ENCODE measurements around the gene WDR88. TPM values are rescaled to one million over a fixed set of nuclear protein-coding genes. Genes with fewer than 3 reads are reported as not detected.

The WDR88 gene
- total RNA-seq, 6 experiments from 2014 or later, result not detected

DNA sequence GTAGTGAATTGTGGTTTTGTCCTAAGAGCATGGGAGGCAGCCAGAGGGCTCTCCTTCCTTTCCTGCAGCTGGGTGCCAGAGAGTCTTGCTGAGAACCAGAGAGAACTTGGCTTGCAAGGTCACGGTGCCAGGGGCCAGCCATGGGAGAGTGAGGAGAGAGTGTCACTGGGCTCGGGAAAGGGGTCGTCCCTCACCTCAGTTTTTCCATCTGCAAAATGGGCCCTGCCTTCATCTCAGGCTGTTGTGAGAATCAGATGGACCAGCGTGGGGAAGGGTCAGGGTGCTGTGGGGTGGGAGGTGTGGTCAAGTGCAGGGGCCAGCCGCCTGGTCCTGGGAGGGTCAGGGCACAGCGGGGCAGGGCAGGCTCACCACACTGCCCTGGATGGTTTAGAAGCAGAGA is 69.6 kb downstream of the WDR88 start:
- H3K27me3 Mint-ChIP-seq (ENCODE audit: insufficient read depth), result peaks cover 5% of the 10 kb centered on the region; the same call in 1 of the 2 replicates
- TF ChIP-seq CTCF (IDR thresholded peaks at IDR 0.05), result no peak
- no peak for DNase-seq
- no peak overlapping the region for H3K27ac Mint-ChIP-seq
- H3K4me1 Mint-ChIP-seq (ENCODE audit: low read depth), result no peaks in the 10 kb centered on the region
- no peaks in the 10 kb centered on the region for H3K36me3 Mint-ChIP-seq (ENCODE audit: low read depth)
- no peak overlapping the region for H3K4me3 Mint-ChIP-seq
- no peaks in the 10 kb centered on the region for H3K9me3 Mint-ChIP-seq

GRCh38 chr19:33201886-33202545 is 70.1 kb downstream of the WDR88 start:
- H3K36me3 Mint-ChIP-seq (ENCODE audit: low read depth), result no peaks in the 10 kb centered on the region
- DNase-seq, result no peak

GRCh38 chr19:33202546-33203507 is 70.9 kb downstream of the WDR88 start:
- Mint-ChIP-seq H3K4me1 (ENCODE audit: low read depth) (no peaks in the 10 kb centered on the region), H3K27me3 (ENCODE audit: insufficient read depth) (peaks cover 5% of the 10 kb centered on the region; the same call in 1 of the 2 replicates), H3K9me3 (no peaks in the 10 kb centered on the region), H3K27ac (no peak overlapping the region), H3K4me3 (no peak overlapping the region), H3K36me3 (ENCODE audit: low read depth) (no peaks in the 10 kb centered on the region)
- DNase-seq, result no peak
- TF ChIP-seq CTCF (IDR thresholded peaks at IDR 0.05), result no peak

More at GRCh38 chr19:33201886-33202545, 70.1 kb downstream of the WDR88 start:
- Mint-ChIP-seq H3K9me3 (no peaks in the 10 kb centered on the region), H3K27me3 (ENCODE audit: insufficient read depth) (peaks cover 5% of the 10 kb centered on the region; the same call in 1 of the 2 replicates), H3K4me1 (ENCODE audit: low read depth) (no peaks in the 10 kb centered on the region), H3K4me3 (no peak overlapping the region), H3K27ac (no peak overlapping the region)
- TF ChIP-seq CTCF (IDR thresholded peaks at IDR 0.05), result no peak

- no peaks in the 10 kb centered on the region for H3K4me1 Mint-ChIP-seq (ENCODE audit: low read depth)
- H3K36me3 Mint-ChIP-seq (ENCODE audit: low read depth), result no peaks in the 10 kb centered on the region
- no peak for DNase-seq
- H3K9me3 Mint-ChIP-seq, result no peaks in the 10 kb centered on the region
- no peak for TF ChIP-seq CTCF (IDR thresholded peaks at IDR 0.05)
- no peak overlapping the region for H3K27ac Mint-ChIP-seq
- H3K4me3 Mint-ChIP-seq, result no peak overlapping the region
- H3K27me3 Mint-ChIP-seq (ENCODE audit: insufficient read depth), result peaks cover 7% of the 10 kb centered on the region; the same call in 1 of the 2 replicates
Observed at GRCh38 chr19:33203529-33203928, 71.6 kb downstream of the WDR88 start.

GRCh38 chr19:33204136-33204973 is 72.4 kb downstream of the WDR88 start:
- no peak for TF ChIP-seq CTCF (IDR thresholded peaks at IDR 0.05)
- H3K27ac Mint-ChIP-seq, result no peak overlapping the region
- no peaks in the 10 kb centered on the region for H3K36me3 Mint-ChIP-seq (ENCODE audit: low read depth)
- DNase-seq, result no peak
- no peaks in the 10 kb centered on the region for H3K4me1 Mint-ChIP-seq (ENCODE audit: low read depth)
- peaks cover 6% of the 10 kb centered on the region; the same call in 1 of the 2 replicates for H3K27me3 Mint-ChIP-seq (ENCODE audit: insufficient read depth)
- no peak overlapping the region for H3K4me3 Mint-ChIP-seq
- H3K9me3 Mint-ChIP-seq, result no peaks in the 10 kb centered on the region

Measured in HFFc6 (cell line).